ENCODE results near the gene MAP7. TPM values are rescaled to one million over a fixed set of nuclear protein-coding genes. Genes with fewer than 3 reads are reported as not detected.

MAP7 gene
- total RNA-seq, 2 experiments from 2014 or later, result not detected

DNA sequence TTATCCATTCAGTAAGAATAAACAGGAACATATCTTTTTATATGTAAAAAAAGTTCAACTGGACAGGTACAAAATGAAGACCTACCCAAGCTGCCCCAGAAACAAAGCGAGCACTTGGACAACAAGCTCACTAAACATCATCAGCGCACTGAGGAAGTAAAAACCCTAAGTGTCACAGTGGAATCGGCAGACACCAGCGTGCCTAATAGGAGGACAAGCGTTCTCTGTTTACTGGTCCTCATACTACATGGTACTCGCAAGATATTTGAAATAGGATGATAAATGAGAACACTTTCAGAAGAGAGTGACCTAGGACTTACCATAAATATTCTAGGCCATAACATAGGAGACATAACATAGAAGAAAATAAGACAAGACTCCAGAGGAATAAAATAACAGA is 18.2 kb downstream of the MAP7 start:
- no TSS peak for BruUV-seq (replicated peaks)

DNA sequence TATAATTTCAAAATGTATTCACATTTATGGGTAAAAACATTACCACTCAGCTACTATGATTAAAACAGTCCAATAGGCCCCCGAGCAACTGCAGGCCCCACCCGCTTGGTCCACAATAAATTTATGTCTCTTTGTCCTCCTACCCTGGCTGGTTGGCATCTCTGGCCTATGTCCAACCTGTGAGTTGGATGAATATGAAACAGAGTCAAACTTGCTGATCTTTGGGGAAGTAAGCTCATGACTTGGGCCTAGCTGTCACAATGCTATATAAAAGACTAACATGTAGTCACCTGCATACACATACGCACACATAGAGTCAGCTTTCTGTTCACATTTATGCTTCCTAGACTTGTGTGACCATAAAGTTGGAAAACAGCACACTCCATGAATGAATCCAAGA is 20.5 kb downstream of the MAP7 start:
- no peaks in the 10 kb centered on the region for H3K4me1 ChIP-seq (ENCODE audit: insufficient read depth, low read length, poor library complexity, severe bottlenecking)
- intact Hi-C loops (cut with micrococcal nuclease; ENCODE audit: unreplicated experiment), result no loop called here
- no peaks in the 10 kb centered on the region for H3K9me2 ChIP-seq (ENCODE audit: insufficient read depth, low read length)
- H3K36me3 ChIP-seq (ENCODE audit: insufficient read depth, low read length), result no peaks in the 10 kb centered on the region
- no peak overlapping the region for H3K4me3 ChIP-seq (ENCODE audit: low read depth, low read length, poor library complexity, severe bottlenecking)
- no TSS peak for BruUV-seq (replicated peaks)
- no peaks in the 10 kb centered on the region for H4K20me1 ChIP-seq (ENCODE audit: insufficient read depth, low read length)
- POLR2A ChIA-PET, result no interaction called here
- H3K79me2 ChIP-seq (ENCODE audit: insufficient read depth, low read depth, low read length), result no peaks in the 10 kb centered on the region
- H3K9me3 ChIP-seq (ENCODE audit: low read length), result no peaks in the 10 kb centered on the region
- CTCF ChIA-PET (ENCODE audit: unreplicated experiment), result no interaction called here
- no peak overlapping the region for H2AFZ ChIP-seq (ENCODE audit: low read length)
- no peak for DNase-seq (ENCODE audit: low spot score)
- no peak overlapping the region for H3K4me2 ChIP-seq (ENCODE audit: low read length)
- H3K27ac ChIP-seq (ENCODE audit: low read depth, low read length, poor library complexity, severe bottlenecking), result no peak overlapping the region
- no peak for TF ChIP-seq CTCF (conservative IDR thresholded peaks at IDR 0.05; ENCODE audit: low read length)
- no peak for TF ChIP-seq EZH2phosphoT487 (IDR thresholded peaks at IDR 0.05; ENCODE audit: borderline replicate concordance, low read depth, low read length)

More for the DNA sequence above, 18.2 kb downstream of the MAP7 start:
- no peak overlapping the region for H3K4me3 ChIP-seq (ENCODE audit: low read depth, low read length, poor library complexity, severe bottlenecking)
- no peaks in the 10 kb centered on the region for H3K9me2 ChIP-seq (ENCODE audit: insufficient read depth, low read length)
- intact Hi-C loops (cut with micrococcal nuclease; ENCODE audit: unreplicated experiment), result no loop called here
- H2AFZ ChIP-seq (ENCODE audit: low read length), result no peak overlapping the region
- CTCF ChIA-PET (ENCODE audit: unreplicated experiment), result interaction anchor here (1.0 kb wide), 1 partner anchor 13 kb away, joined by 3 read pairs; no protein-coding TSS in a partner anchor
- no peak overlapping the region for H3K4me2 ChIP-seq (ENCODE audit: low read length)
- TF ChIP-seq CTCF (conservative IDR thresholded peaks at IDR 0.05; ENCODE audit: low read length), result no peak
- no peak for TF ChIP-seq EZH2phosphoT487 (IDR thresholded peaks at IDR 0.05; ENCODE audit: borderline replicate concordance, low read depth, low read length)
- H4K20me1 ChIP-seq (ENCODE audit: insufficient read depth, low read length), result no peaks in the 10 kb centered on the region
- H3K79me2 ChIP-seq (ENCODE audit: insufficient read depth, low read depth, low read length), result no peaks in the 10 kb centered on the region
- H3K36me3 ChIP-seq (ENCODE audit: insufficient read depth, low read length), result no peaks in the 10 kb centered on the region
- no peak overlapping the region for H3K27ac ChIP-seq (ENCODE audit: low read depth, low read length, poor library complexity, severe bottlenecking)
- no peak for DNase-seq (ENCODE audit: low spot score)
- POLR2A ChIA-PET, result interaction anchor here (0.7 to 1.1 kb wide), 2 partner anchors 12 to 24 kb away, joined by 3 read pairs; no protein-coding TSS in a partner anchor
- no peaks in the 10 kb centered on the region for H3K4me1 ChIP-seq (ENCODE audit: insufficient read depth, low read length, poor library complexity, severe bottlenecking)
- H3K9me3 ChIP-seq (ENCODE audit: low read length), result no peaks in the 10 kb centered on the region

DNA sequence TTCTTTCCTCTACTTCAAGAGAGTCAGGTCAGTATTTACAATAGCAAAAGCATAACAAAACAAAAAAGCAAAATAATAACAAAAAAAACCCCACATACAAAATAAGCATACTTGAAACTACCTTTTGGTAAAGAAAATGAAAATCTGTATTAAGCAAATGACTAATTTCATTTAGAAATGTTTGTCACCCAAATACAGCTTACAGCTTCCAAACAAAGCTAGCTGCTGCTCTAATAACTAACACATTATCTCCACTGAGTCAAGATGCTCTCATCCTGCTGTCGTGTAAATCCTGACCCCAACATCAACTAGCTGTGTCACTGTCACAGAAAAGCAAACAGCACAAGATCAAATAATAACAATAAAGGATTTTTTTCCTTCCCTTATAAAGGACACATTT is 21.7 kb downstream of the MAP7 start:
- H3K9me2 ChIP-seq (ENCODE audit: insufficient read depth, low read length), result no peaks in the 10 kb centered on the region
- H3K79me2 ChIP-seq (ENCODE audit: insufficient read depth, low read depth, low read length), result no peaks in the 10 kb centered on the region
- ChIA-PET CTCF (ENCODE audit: unreplicated experiment) (no interaction called here), POLR2A (interaction anchor here (0.5 kb wide), 1 partner anchor 44 kb away, joined by 3 read pairs; no protein-coding TSS in a partner anchor)
- no peak overlapping the region for H3K4me3 ChIP-seq (ENCODE audit: low read depth, low read length, poor library complexity, severe bottlenecking)
- no peak for TF ChIP-seq EZH2phosphoT487 (IDR thresholded peaks at IDR 0.05; ENCODE audit: borderline replicate concordance, low read depth, low read length)
- TF ChIP-seq CTCF (conservative IDR thresholded peaks at IDR 0.05; ENCODE audit: low read length), result no peak
- H3K9me3 ChIP-seq (ENCODE audit: low read length), result no peaks in the 10 kb centered on the region
- no peak for DNase-seq (ENCODE audit: low spot score)
- H3K4me2 ChIP-seq (ENCODE audit: low read length), result no peak overlapping the region
- H3K36me3 ChIP-seq (ENCODE audit: insufficient read depth, low read length), result no peaks in the 10 kb centered on the region
- intact Hi-C loops (cut with micrococcal nuclease; ENCODE audit: unreplicated experiment), result no loop called here
- H3K4me1 ChIP-seq (ENCODE audit: insufficient read depth, low read length, poor library complexity, severe bottlenecking), result no peaks in the 10 kb centered on the region
- H2AFZ ChIP-seq (ENCODE audit: low read length), result no peak overlapping the region
- no TSS peak for BruUV-seq (replicated peaks)
- H3K27ac ChIP-seq (ENCODE audit: low read depth, low read length, poor library complexity, severe bottlenecking), result no peak overlapping the region
- H4K20me1 ChIP-seq (ENCODE audit: insufficient read depth, low read length), result no peaks in the 10 kb centered on the region
